GM18505 (cell line): ENCODE measurements around the gene EXD3.

ENCODE experiments used
- ATAC-seq: cut with Tn5 transposase; IDR thresholded peaks from one replicate; pipeline ENCODE4 v1.9.1; 2021; ENCODE audit not compliant: unreplicated experiment
- POLR2A ChIP-seq: IDR thresholded peaks from 4 replicates; pipeline ENCODE4 v1.6.1; 2011; ENCODE audit warnings: borderline replicate concordance; ENCODE audit not compliant: insufficient read depth, insufficient read length; ENCODE audit errors: extremely low read depth

Gene EXD3

GRCh38 chr9:137365552-137366444 is 57.2 kb downstream of the EXD3 start:
- TF ChIP-seq POLR2A: no peak
- ATAC-seq: no peak

GRCh38 chr9:137365056-137365455 is 57.9 kb downstream of the EXD3 start:
- TF ChIP-seq POLR2A: no peak
- no peak for ATAC-seq

- no peak for ATAC-seq
- TF ChIP-seq POLR2A: no peak
Measured at GRCh38 chr9:137359850-137360249, 63.1 kb downstream of the EXD3 start.

GRCh38 chr9:137358126-137358525 is 64.8 kb downstream of the EXD3 start:
- no peak for TF ChIP-seq POLR2A
- no peak for ATAC-seq

- no peak for ATAC-seq
- no peak for TF ChIP-seq POLR2A
Measured at GRCh38 chr9:137357166-137357565, 65.8 kb downstream of the EXD3 start.

- ATAC-seq: no peak
- TF ChIP-seq POLR2A: no peak
Measured at GRCh38 chr9:137355761-137356365, 67.1 kb downstream of the EXD3 start.

- no peak for TF ChIP-seq POLR2A
- ATAC-seq: no peak
Measured at GRCh38 chr9:137354845-137355760, 67.9 kb downstream of the EXD3 start.

- no peak for ATAC-seq
- TF ChIP-seq POLR2A: no peak
Measured at GRCh38 chr9:137354153-137354844, 68.7 kb downstream of the EXD3 start.

- no peak for TF ChIP-seq POLR2A
- no peak for ATAC-seq
Measured at GRCh38 chr9:137353223-137354152, 69.5 kb downstream of the EXD3 start.

GRCh38 chr9:137352511-137353222 is 70.3 kb downstream of the EXD3 start:
- no peak for ATAC-seq
- no peak for TF ChIP-seq POLR2A

- ATAC-seq: no peak
- no peak for TF ChIP-seq POLR2A
Measured at GRCh38 chr9:137351781-137352501, 71.0 kb downstream of the EXD3 start.
